ENCODE data around the gene PFKL.

Gene PFKL

DNA sequence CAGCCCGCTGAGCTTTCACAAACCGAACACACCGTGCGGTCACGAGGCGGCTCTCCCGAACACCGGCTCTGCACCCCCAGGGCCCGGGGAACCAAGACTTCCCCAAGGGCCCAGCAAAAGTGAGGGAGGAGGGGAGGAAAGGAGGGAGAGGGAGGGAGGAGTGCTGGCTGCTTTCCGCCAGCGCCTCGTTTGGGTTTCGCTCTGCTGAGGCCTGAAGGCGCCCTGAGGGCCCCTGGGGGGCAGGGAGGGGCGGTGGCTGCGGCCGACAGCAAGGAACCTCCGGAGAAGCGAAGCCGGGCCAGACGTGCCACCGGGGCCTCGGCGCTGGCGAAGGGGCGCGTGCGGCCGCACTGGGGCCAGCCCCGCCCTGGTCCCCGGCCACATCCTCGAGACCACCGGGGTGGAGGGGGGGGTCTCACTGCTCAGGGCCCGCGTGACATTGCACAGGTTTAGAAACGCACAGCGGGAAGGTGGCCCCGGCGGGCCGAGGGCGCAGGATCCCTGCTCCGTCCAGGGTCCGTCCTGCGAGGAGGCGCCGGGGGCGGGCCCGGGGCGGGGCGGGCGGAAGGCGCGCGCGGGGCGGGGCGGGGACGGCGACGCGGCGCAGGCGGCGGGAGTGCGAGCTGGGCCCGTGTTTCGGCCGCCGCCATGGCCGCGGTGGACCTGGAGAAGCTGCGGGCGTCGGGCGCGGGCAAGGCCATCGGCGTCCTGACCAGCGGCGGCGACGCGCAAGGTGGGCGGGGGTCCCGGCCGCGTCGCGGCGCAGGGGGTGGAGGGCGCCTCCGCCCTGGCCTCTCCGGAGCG is at the start of gene PFKL:
Gene PFKL, plus strand, starts transcription at position 596 of the 804 bp plus-strand sequence. Its CDS starts 53 bp downstream, at position 649.
- DNase-seq = peak; percentile 37

DNA sequence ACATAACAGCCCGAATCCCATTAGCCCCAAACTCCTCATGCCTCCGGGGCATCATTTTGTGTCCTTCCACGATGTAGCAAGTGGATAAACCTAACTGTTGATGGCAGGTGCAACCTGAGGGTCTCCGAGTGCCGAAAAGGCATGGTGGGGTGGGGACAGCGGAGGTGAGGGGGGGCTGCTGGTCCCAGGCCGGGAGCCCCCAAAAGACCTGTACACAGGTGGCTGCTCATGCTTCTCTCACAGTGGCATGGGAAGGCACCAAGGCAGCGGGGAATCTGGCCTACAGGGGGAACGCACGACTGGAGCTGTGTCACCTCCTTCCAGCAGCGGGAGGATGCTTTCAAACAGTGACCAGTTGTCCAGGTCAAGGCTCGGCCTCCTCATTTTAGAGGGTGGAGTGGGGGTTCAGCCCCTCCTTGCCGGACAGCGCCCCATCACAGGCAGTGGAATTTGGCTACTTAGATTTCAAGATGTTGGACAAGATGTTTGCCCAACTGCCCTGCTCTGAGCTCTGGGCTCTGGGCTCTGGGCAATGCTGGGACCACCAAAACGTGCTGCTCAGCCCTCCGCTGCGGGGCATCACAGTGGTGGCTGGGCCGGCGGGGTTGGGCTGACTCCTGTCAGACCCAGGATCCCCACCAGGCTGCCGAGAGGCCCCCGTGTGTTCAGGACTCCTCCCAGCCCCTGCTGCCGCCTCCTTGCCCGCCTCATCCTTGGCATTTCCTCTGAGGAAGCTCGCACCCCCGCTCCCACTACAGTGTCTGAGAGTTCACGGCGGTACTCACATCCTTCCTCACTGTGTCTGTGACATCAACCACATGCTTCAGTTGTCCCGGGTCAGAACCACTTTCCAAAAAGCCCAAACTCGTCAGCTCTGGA is 45.8 kb upstream of the PFKL start:
- DNase-seq = no peak

DNA sequence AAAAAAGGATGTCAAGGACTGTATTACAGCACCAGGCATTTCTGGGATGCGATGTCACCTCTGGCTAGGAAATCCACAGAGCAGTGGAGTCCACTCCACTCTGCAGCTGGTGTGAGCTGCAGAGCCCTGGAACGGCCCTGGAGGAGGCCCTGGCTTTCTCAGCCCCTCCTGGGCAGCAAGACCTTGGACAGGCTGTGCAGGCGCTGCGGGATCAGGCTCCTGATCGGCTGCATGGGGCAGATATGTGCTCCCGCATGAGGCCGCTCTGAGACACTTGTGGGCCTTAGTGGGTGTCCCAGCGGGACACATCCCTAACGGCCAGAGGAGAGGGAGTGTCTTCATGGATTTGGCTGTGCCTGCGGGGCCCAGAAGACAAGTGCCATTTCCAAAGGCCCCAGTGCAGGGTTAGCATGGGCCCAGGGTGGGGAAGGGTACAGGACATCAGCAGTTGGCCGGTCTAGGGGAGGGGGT is 44.3 kb upstream of the PFKL start:
- DNase-seq = no peak

DNA sequence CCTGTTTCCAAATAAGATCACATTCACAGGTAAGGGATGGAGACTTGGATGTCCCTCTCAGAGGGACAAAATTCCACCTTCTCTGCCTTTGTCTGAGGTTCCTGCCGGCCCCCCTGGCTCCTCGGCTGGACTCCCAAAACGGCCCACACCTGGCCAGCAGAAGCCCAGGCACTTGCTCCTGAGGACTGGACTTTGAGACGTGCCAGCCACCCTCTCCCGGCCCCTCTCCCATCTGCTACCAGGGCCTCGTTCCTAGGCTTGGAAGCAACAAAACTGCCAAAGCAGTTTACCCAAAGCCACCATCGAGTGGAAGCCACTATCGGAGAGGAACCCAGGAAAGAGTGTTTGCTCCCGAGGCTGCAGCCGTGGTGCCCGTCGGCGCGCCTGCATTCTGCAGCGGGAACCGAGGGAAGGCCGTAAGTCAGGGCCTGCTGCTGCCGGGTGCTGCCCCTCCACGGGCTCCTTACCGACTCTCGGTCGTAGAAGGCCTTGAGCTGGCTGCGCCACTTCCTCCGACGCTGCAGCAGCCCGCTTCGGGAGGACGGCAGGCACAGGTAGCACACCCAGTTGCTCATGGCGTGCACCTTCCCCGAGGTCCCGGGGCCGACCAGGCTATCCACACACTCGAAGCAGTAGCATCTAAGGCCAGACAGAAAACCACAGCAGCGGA is 41.7 kb upstream of the PFKL start:
- no peak for DNase-seq

DNA sequence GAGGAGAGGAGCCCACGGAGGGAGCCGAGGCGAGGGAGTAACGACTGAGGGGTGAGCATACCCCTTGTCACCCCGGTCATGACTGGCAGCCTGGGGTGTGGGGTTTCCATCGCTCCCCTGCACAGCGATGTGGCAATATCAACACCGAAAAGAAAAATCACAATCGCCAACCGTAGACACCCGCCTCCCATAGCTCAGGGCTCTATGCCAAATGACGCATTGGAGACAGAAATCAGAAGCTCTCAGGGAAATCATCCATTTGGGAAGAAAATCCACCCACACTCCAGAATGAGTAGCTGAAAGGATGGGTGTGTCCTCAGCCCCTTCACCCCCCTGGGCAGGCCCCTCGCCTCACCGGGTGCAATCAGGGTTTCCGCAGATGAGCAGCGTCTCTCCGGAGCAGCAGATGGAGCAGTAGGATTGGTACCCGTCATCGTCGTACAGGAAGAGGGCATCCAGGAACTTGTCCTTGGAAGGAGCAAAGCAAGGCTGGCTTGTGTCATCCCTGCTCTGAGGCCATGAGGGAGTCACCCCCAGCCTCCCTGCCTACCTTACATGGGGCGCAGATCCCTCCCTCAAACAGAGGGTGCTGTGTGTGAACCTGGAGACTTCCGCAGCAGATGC is 40.7 kb upstream of the PFKL start:
- DNase-seq = no peak

DNA sequence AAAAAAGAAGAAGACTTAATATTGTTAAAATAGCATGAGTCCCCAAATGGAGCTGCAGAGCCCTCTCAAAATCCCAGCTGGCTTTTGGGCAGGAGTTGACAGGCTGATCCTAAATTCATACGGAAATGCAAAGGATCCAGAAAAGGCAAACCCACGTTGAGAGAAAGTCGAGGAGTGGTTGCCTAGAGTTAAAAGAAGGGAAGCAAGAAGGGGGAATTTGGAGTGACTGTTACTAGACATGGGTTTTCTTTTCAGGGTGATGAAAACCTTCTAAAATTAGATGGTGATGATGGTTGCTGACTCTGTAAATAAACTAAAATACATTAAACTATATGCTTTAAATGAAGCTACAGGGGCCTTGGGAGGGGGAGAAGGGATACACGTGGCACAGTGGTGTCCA is 39.8 kb upstream of the PFKL start:
- DNase-seq = no peak

DNA sequence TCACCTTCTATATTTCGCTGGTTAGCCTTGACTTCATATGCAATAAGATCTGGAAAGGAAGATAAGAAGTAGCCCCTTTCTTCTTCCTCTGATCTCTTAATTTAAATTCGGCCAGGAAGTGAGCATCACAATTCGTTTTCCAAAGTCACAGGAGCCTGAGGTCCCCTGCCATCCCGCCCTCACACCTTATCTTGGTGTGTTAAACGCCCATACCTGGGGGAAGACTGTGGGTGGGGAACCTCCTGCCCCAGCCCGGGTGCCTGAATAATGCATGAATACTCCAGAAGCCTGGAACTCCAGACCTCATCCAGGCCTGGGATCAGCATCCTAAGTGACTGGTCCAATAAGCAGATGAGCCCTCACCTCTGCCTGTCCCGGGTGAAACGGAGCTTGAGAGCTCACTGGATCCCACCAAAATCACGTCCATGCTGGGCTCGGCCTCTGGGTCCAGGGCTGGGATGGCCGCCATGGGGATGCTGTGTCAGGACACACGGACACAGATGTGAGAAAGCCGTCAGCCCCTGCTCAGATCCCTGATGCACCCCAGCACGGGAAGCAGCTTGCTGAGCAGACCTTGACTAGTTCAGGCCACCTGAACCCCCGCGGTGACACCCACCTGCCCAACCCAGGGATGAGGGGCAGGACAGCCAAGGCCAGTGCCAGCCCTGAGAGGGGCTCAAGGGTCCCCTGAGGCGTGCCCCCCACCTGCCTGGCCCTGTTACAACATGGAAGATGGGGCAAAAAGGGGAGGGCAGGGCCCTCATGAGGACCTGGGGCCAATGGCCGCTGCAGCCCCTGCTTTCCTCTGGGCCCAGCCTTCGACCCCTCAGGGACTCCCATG is 38.8 kb upstream of the PFKL start:
- no peak for DNase-seq

DNA sequence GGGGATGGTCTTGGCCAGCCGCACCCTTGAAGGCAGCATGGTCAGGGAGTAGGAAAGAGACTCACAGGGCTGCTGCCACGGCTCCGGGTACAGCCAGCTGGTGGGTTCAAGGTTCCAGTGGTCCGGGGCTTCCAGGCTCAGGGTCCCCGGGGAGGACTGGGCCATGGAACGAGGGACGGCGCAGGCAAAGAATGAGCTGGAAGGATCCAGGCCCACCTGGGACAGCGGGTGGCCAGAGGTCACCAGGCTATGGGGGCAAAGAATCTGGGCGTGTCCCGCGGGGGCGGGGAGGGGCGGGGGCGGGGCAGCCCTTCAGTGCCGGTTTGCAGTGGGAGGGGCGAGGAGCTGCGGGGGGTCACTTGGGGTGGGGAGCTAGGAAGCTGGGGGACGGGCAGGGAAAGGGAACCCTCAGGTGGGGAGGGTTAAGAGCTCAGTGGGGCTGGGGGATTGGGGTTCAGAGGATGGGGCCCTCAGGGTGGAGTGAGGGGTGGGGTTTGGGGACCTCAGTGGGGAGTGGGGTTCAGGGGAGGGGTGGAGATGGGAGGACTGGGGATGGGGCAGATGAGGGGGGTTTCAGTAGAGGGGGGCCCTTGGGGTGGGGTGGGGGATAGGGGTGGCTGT is 38.1 kb upstream of the PFKL start, which contains the start of gene DNMT3L:
Gene DNMT3L, minus strand, starts transcription at position 223 of the 621 bp plus-strand sequence. CDS start 638 bp downstream, outside the sequence.
- DNase-seq = no peak

DNA sequence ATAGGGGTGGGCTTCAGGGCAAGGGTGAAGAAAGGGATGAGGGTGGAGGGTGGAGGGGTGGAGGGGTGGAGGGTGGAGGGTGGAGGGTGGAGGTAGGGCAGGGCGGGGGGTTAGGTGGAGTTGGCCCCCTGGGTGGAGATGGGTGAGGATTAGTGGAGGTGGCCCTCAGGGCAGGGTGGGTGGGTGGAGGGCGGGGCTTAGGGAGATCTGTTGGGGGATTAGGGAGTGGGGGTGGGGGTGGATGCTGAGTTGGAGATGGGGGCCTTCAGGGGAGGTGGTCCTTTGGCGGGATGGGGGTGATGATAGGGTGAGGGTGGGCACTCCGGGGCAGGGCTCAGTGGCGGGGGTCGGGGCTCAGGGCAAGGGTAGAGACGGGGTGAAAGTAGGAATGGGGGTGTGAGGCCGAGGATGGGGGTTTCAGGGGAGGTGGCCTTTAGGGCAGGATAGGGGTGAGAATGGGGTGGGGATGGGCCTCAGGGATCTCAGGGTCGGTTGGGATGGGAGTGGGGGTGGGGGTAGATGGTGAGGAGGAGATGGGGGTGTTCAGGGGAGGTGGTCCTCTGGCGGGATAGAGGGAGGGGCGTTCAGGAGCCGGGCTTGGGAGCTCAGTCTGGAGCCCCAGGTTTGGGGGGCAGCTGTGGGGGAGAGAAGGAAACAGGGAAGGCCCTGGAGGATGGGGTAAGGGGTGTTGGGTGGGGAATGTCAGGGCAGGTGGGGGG is 37.4 kb upstream of the PFKL start:
- DNase-seq = no peak

DNA sequence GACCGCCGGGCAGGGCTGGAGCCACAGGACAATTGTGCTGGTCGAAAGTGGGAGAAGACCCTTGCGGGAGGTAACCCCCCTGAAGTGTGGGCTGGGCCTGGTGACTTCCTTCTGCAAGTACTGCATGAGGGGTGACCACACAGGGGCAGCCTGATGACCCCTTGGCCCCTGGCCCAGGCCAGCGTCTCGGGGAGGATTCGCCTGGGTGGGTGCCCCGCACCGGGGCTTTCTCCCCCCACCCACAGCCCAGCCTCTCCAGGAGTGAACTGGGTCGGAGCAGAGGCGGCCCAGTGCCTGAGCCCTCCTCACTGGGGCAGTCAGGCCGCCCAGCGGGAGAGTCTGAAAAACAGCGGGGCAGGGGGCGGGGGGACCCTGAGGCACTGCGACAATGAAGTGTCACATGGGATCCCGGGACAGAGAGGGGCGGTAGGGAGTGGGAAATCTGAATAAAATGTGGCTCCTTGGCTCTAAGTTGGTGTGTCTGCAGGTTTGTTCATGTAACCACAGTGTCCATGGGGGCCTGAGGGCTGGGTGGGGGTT is 36.6 kb upstream of the PFKL start:
- DNase-seq = no peak

DNA sequence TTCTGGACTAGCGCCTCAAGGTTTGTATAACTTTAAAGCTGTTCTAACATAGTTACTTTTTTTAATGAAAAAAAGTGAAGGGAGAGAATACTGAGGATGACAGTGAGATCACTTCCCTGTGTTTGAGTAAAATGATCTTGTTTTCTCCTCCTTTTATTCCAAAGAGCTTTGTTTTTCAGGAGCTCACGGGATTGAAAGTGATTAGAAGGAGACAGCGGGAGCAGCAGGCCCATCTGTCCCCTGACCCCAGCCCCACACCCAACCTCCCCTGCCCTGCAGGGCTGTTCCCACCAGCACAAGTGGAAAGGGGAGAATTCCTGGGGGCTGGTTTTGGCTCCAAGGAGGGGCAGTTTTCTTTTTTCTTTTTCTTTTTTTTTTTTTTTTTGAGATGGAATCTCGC is 36.1 kb upstream of the PFKL start:
- DNase-seq = no peak

DNA sequence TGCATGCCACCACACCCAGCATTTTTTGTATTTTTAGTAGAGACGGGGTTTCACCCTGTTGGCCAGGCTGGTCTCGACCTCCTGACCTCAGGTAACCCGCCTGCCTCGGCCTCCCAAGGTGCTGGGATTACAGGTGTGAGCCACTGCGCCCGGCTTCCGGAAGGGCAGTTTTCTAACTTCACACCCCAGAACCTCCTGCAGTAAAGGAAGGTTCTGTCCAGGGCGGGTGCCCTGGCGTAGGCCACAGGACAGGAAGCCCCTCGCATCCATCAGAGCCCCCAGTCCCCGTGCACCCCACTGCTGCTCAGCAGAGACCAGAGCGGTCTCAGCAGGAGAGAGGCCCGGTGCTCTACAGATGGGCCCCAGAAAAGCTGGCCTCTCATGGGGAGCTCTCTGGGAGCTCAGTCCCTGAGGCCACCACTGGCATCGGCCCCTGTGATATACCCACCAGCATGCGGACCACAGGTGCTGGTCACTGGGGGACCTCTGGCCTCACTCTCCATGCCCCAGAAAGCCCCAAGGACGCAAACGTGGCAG is 34.1 kb upstream of the PFKL start:
- no peak for DNase-seq

DNA sequence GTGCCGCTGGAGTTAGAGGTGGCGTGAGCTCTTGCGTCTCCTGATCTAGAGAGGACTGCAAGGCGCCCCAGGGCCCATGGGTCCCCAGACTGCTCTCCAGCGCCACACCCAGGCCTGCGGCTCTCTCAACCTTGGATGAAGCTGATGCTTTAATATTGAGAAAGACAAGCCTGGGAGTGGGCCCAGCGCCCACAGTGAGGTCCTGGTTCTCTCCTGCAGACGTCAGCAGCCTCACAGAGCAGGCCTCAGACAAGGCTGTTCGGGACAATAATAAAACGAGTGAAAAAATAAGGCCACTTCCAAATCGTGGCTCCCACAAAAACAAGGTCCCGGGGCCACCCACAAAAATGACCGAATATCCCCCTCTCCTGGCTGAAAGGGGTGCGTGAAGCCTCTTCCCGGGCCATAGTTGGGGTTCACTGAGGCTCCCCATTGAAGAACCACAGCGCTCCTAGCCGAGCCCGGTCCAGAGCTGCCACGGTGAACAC is 32.2 kb upstream of the PFKL start:
- DNase-seq = no peak

DNA sequence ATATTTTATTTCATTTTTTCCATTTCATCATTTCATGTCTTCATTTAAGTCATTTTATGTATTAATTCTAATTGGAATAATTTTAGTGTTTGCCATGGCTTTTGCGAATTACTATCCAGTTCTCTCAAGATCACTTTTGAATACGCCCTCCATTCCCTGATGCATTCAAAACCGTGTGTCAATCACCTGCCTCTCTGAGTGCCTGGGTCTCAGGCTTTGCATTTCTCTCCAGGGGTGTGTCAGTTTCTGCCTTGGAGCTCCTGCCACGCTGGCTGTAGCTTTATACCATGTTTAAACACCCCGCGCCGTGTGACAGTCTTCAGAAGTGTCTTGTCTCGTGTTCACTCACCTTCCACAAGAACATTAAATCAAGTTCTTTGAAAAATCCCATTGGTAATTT is 30.8 kb upstream of the PFKL start:
- no peak for DNase-seq

DNA sequence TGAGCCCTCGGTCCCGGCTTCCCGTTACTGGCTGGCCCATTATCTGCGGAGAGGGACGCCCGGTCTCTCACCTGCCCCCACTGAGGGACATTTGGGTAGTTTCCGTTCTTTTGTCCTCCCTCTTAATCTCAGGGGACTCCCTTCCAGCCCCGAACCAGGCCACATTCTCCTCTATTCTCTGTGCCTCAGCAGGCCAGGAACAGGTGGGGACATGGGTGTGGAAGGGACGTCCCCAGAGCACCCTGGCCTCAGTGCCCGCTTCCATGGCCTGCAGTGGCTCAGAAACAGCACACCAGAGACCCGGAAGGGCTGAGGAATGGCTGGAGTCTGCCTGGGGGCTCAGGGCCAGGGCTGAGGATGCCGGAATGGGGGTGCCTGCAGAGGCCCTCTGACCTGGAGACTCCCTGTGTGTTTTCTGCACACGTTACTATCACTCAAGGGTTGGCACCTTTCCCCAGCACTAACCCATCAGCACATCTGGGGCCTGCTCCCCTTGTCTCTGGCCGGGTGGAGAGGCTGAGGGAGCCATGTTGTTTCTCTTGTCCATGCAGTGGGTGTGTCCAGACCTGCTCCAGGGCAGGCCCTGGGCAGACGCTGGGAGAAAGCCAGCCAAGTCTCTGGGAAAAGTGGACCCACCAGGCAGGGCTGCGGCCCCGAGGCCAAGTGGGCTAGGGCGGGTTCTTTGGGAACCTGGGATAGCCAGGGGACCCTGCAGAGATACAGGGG is 28.1 kb upstream of the PFKL start:
- no peak for DNase-seq

DNA sequence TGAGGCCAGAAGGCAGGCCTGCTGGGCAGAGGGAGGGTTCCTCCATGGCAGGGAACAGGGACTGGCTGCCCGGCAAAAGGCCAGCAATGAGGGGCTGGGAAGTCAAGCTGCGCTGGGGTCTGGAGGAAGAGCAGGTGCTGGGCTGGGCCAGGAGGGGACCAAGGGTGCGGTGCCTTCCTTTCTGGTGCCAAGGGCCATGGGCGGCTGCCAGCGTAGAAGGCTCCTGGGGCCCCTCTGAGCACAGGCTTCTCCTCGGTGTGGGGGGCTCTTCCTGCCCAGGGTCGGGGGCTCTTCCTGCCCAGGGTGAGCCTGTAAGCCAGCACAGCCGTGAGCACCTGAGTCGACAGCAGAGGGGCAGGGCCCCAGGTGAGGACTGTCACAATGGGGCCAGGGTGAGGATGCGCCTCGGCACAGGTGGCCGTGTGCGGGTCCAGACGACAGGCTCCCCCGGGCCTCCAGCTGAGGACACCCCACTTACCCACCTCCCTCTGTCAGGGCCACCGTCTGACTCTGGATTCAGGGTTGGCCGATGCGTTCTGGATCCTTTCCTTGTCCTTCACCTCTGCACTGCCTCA is 27.5 kb upstream of the PFKL start:
- no peak for DNase-seq

DNA sequence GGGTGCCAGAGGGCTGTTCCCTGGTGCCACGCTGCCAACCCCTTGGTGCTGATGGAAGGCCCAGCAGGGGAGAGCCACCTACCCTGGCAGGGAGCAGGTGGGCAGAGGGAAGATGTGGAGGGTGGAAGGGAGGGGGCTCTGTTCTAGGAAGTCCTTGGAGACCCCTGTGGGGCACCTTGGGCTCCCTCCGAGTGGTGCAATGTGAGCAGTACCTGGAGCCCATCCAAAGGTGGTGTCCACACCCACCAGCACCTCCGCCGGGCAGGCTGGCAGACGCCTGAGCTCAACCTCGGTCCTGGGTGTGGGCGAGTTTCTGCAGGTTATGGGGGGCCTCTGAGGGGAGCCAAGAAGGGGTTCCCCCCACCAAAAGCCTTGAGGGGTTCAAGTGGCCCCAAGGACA is 26.8 kb upstream of the PFKL start:
- no peak for DNase-seq

DNA sequence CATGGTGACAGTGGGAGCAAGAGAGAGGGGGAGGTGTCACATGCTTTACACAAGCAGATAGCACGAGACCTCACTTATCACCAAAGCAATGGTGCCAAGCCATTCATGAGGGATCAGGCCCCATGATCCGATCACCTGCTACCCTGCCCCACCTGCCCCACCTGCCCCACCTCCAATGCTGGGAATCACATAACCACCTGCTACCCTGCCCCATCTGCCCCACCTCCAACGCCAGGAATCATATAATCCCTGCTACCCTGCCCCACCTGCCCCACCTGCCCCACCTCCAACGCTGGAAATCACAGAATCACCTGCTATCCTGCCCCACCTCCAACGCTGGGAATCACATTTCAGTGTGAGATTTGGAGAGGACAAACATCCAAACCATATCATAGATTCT is 24.8 kb upstream of the PFKL start:
- no peak for DNase-seq
